K562 (cell line): ENCODE results near the gene RIMS3. TPM values are rescaled to one million over a fixed set of nuclear protein-coding genes. Genes with fewer than 3 reads are reported as not detected.
A peak's percentile ranks its signal among the peaks of the same experiment; 100 is the strongest.

Experiments
- CHD1 ChIP-seq: fragments of 200-600 bp; sonication (generic); IDR thresholded peaks from one replicate; pipeline ENCODE4 v1.6.1; 2012; ENCODE audit warnings: mild to moderate bottlenecking, moderate library complexity, low read length, inconsistent platforms
- DEAF1 ChIP-seq: fragments of 450-650 bp; formaldehyde crosslinking; IDR thresholded peaks from 2 replicates; pipeline ENCODE4 v1.4.0; 2020; ENCODE audit warnings: mild to moderate bottlenecking, moderate library complexity
- DNMT1 ChIP-seq: fragments of 450-650 bp; IDR thresholded peaks from 2 replicates; pipeline ENCODE4 v1.6.1; 2016; ENCODE audit warnings: antibody characterized with exemption, mild to moderate bottlenecking
- EP300 ChIP-seq: IDR thresholded peaks from 2 replicates; pipeline ENCODE4 v1.6.1; 2012; ENCODE audit warnings: low read length, improper control_type of control experiment
- EP400 ChIP-seq: fragments of 450-650 bp; IDR thresholded peaks from 2 replicates; pipeline ENCODE4 v1.6.1; 2017; ENCODE audit warnings: antibody characterized with exemption, mild to moderate bottlenecking, moderate library complexity
- FOXM1 ChIP-seq, 2 experiments: fragments of 450-650 bp in 1 of 2; sonication (generic) in 1 of 2; formaldehyde crosslinking in 1 of 2; IDR thresholded peaks; 2 replicates each; pipeline versions ENCODE4 v1.6.1 to v1.9.0; 2017 to 2022; ENCODE audit warnings: low read depth in 2 of 2, mild to moderate bottlenecking in 2 of 2, missing genetic modification reagents in 1 of 2, moderate library complexity in 1 of 2
- GATAD2B ChIP-seq: fragments of 450-650 bp; IDR thresholded peaks from 2 replicates; pipeline ENCODE4 v1.6.1; 2017; ENCODE audit warnings: mild to moderate bottlenecking, borderline replicate concordance
- KDM2B ChIP-seq: fragments of 250-450 bp; sonication (Bioruptor Pico); IDR thresholded peaks from 2 replicates; pipeline ENCODE4 v1.8.0; 2021; ENCODE audit warnings: mild to moderate bottlenecking, moderate library complexity
- NCOR1 ChIP-seq: fragments of 450-650 bp; IDR thresholded peaks from 2 replicates; pipeline ENCODE4 v1.6.1; 2016; ENCODE audit warnings: mild to moderate bottlenecking, moderate library complexity
- OTX1 ChIP-seq: fragments of 450-650 bp; formaldehyde crosslinking; IDR thresholded peaks from 2 replicates; pipeline ENCODE4 v1.4.0; 2022; ENCODE audit warnings: mild to moderate bottlenecking
- PHF21A ChIP-seq: fragments of 450-650 bp; IDR thresholded peaks from 2 replicates; pipeline ENCODE4 v1.6.1; 2017; ENCODE audit warnings: low read depth, borderline replicate concordance
- PHTF2 ChIP-seq: fragments of 250-450 bp; sonication (Bioruptor Pico); IDR thresholded peaks from 2 replicates; pipeline ENCODE4 v1.5.0; 2021; ENCODE audit warnings: mild to moderate bottlenecking
- RFX1 ChIP-seq: fragments of 450-650 bp; IDR thresholded peaks from 2 replicates; pipeline ENCODE4 v1.6.1; 2016; ENCODE audit warnings: mild to moderate bottlenecking, moderate library complexity
- SAP30 ChIP-seq: fragments of 200-600 bp; sonication (generic); IDR thresholded peaks from 2 replicates; pipeline ENCODE4 v1.6.1; 2012; ENCODE audit warnings: borderline replicate concordance, low read depth, mild to moderate bottlenecking, moderate library complexity, low read length, control low read depth, inconsistent platforms; ENCODE audit not compliant: insufficient read depth, poor library complexity, severe bottlenecking
- SPI1 ChIP-seq: IDR thresholded peaks from 2 replicates; pipeline ENCODE4 v1.6.1; 2011; ENCODE audit warnings: low read depth, low read length, control low read depth, borderline replicate concordance
- TGIF2 ChIP-seq: sonication (generic); formaldehyde crosslinking; IDR thresholded peaks from 2 replicates; pipeline ENCODE4 v1.8.1; 2022; ENCODE audit warnings: mild to moderate bottlenecking, missing genetic modification reagents, moderate library complexity
- TRIM24 ChIP-seq, 2 experiments: fragments of 450-650 bp; IDR thresholded peaks; 2 replicates each; pipeline ENCODE4 v1.6.1; 2016
- USF2 ChIP-seq: sonication (generic); formaldehyde crosslinking; IDR thresholded peaks from 2 replicates; pipeline ENCODE4 v1.5.0; 2020; ENCODE audit warnings: missing genetic modification reagents
- ZKSCAN3 ChIP-seq: fragments of 250-450 bp; sonication (Bioruptor Pico); IDR thresholded peaks from 2 replicates; pipeline ENCODE4 v1.4.0; 2020
- ZNF41 ChIP-seq: fragments of 250-450 bp; sonication (Bioruptor Pico); conservative IDR thresholded peaks from 2 replicates; pipeline ENCODE4 v1.4.0; 2020; ENCODE audit warnings: mild to moderate bottlenecking
- polyA plus RNA-seq, 8 experiments: library from polyadenylated mRNA; depleted of rRNA in 4 of 8; stranded (reverse) in 5 of 8; unstranded in 3 of 8; fragments of >200 nt; fragmentation: Nextera tagmentation in 2 of 8; fragmentation: Illumina TruSeq in 1 of 8; extraction: Ambion mirVana in 2 of 8; extraction: Trizol in 1 of 8; gene quantifications; 2 replicates each; pipeline versions ENCODE4 v1.2.1 to v1.2.3, GENCODE V29; 2011 to 2014; ENCODE audit warnings: inconsistent platforms in 1 of 8, missing spikeins in 1 of 8
- total RNA-seq, 7 experiments: library from RNA; depleted of rRNA in 6 of 7; stranded (reverse); fragments of >200 nt in 6 of 7; fragmentation: Illumina TruSeq in 2 of 7; extraction: Trizol in 2 of 7; gene quantifications; 2 replicates each; pipeline versions ENCODE4 v1.2.1 to v1.2.3, GENCODE V29; 2011 to 2021; ENCODE audit warnings: low replicate concordance in 1 of 7
- TF ChIP-seq, protein P1 (sequence below): sonication (generic); formaldehyde crosslinking; IDR thresholded peaks from 2 replicates; pipeline ENCODE4 v1.8.0; 2022; ENCODE audit warnings: missing genetic modification reagents, mild to moderate bottlenecking, borderline replicate concordance

The RIMS3 gene
- total and polyA plus RNA-seq, 9 of the 15 experiments (the other 6 are each of a cell fraction or from before 2014, with no cell fraction given) = 0.06 to 1.2 (median 0.59) TPM

DNA sequence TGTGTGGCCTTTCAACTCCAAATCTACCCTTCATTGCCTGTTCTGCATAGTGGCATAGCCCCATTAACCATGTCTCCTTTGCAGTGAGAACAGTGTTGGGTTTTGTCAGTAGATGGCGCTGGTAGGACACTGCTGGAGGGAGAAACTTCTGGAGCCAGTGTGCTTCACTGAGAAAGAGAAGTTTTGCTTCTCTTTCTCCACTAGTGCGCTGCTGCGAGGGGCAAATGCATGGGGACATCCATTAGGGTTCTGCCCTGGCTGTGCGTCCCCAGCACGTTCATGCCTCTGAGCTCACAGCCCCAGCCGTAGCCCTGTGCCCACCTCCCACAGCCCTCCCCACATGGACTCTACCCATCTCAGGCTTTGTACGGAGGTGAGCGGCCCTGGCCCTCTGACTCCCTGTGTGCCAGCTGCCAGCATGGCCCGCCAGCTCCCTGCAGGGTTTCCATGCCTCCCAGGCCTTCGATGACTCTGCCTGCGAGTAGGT lies 53.1 kb downstream of the RIMS3 start (continued):
- TF ChIP-seq FOXM1 (IDR thresholded peaks at IDR 0.05; ENCODE audit: low read depth) = no peak
- no peak for TF ChIP-seq FOXM1 (CRISPR knock-in tag; IDR thresholded peaks at IDR 0.05; ENCODE audit: low read depth)
- TF ChIP-seq TGIF2 = no peak
- 0 out of 2 replicates have a peak, but pooled peaks have one; percentile 20 for TF ChIP-seq OTX1 (CRISPR knock-in tag)
- TF ChIP-seq SAP30 = no peak
- no peak for TF ChIP-seq CHD1
- TF ChIP-seq DNMT1 = no peak
- no peak for TF ChIP-seq GATAD2B
- TF ChIP-seq KDM2B = no peak
- TF ChIP-seq ZNF41 (CRISPR knock-in tag) = no peak
- TF ChIP-seq USF2 (CRISPR knock-in tag) = no peak
- TF ChIP-seq PHF21A = no peak
- no peak for TF ChIP-seq SPI1
- TF ChIP-seq EP400 = no peak
- TF ChIP-seq DEAF1 (CRISPR knock-in tag) = peak; percentile 92
- TF ChIP-seq EP300 = no peak
- TF ChIP-seq RFX1 = no peak
- no peak for TF ChIP-seq PHTF2
- TF ChIP-seq, protein P1, sequence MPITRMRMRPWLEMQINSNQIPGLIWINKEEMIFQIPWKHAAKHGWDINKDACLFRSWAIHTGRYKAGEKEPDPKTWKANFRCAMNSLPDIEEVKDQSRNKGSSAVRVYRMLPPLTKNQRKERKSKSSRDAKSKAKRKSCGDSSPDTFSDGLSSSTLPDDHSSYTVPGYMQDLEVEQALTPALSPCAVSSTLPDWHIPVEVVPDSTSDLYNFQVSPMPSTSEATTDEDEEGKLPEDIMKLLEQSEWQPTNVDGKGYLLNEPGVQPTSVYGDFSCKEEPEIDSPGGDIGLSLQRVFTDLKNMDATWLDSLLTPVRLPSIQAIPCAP (CRISPR knock-in tag) = no peak
- no peak for TF ChIP-seq TRIM24 (IDR thresholded peaks at IDR 0.05)
- TF ChIP-seq NCOR1 = no peak; the same call in 1 of the 2 replicates
- no peak for TF ChIP-seq ZKSCAN3
